K562 (cell line): ENCODE data around the gene NAT14. TPM values are rescaled to one million over a fixed set of nuclear protein-coding genes. Genes with fewer than 3 reads are reported as not detected.

Experiments
- ATAC-seq: fragments of 200-7000 bp; cut with Tn5 transposase; 3 replicates; pipeline ENCODE4 v1.9.1; 2020; ENCODE audit warnings: moderate library complexity
- BruUV-seq: library from RNA; stranded (reverse); fragments of 400-500 nt; replicated peaks from 2 replicates; lab custom pipeline; 2021; lab: Mats Ljungman, UMichigan
- CTCF ChIA-PET: fragments of 300-600 bp; formaldehyde crosslinking; extraction: SDS; loops from one replicate; lab custom pipeline; 2021; ENCODE audit warnings: low intra/inter-chr PET ratio; lab: Yijun Ruan, JAX
- POLR2A ChIA-PET: fragments of 300-600, 350-650 bp; sonication (Branson Sonifier 250); formaldehyde crosslinking; extraction: SDS; loops from one replicate; lab custom pipeline; 2021; ENCODE audit warnings: antibody characterized with exemption, inconsistent platforms; lab: Yijun Ruan, JAX
- DNase-seq, 4 experiments: peaks; one replicate each; pipeline versions ENCODE4 v3.0.0 to v3.0.0-alpha.2; 2011 to 2018; ENCODE audit warnings: low spot score in 3 of 4, mixed read lengths in 3 of 4; ENCODE audit errors: extremely low read depth in 1 of 4
- FAIRE-seq: peaks from 2 replicates; lab custom pipeline; 2011; peaks lifted over from hg19 to GRCh38; lab: Jason Lieb, UNC
- H2AFZ ChIP-seq: 2 replicates; pipeline ENCODE4 v1.6.0; 2011; ENCODE audit warnings: low read depth, low read length, control low read depth, inconsistent platforms
- H3K27ac ChIP-seq: fragments of 200-600 bp; 3 replicates; pipeline ENCODE4 v1.8.0; 2011; ENCODE audit warnings: low read depth, mild to moderate bottlenecking, control low read depth, inconsistent platforms, low read length, moderate library complexity, mixed read lengths; ENCODE audit errors: extremely low read depth
- H3K27me3 ChIP-seq, 2 experiments: fragments of 300-600 bp in 1 of 2; 2 replicates in 1 of 2; 3 replicates in 1 of 2; pipeline versions ENCODE4 v1.6.0 to v1.8.0; 2011; ENCODE audit warnings: inconsistent platforms in 2 of 2, low read length in 2 of 2, mild to moderate bottlenecking in 1 of 2, mixed read lengths in 1 of 2, moderate library complexity in 1 of 2; ENCODE audit not compliant: control insufficient read depth in 2 of 2, insufficient read depth in 2 of 2
- H3K36me3 ChIP-seq: fragments of 300-600 bp; 3 replicates; pipeline ENCODE4 v1.8.0; 2011; ENCODE audit warnings: mild to moderate bottlenecking, low read length, inconsistent platforms; ENCODE audit not compliant: control insufficient read depth, insufficient read depth
- H3K4me1 ChIP-seq, 2 experiments: fragments of 200-600 bp in 1 of 2; replicated peaks in 1 of 2; 2 replicates in 1 of 2; 3 replicates in 1 of 2; pipeline versions ENCODE4 v1.5.1 to v1.8.0; 2011; ENCODE audit warnings: inconsistent platforms in 2 of 2, low read length in 2 of 2, mild to moderate bottlenecking in 1 of 2, mixed read lengths in 1 of 2, moderate library complexity in 1 of 2; ENCODE audit not compliant: control insufficient read depth in 2 of 2, insufficient read depth in 2 of 2
- H3K4me2 ChIP-seq: 2 replicates; pipeline ENCODE4 v1.6.1; 2011; ENCODE audit warnings: low read length, control low read depth, inconsistent platforms, mixed read lengths; ENCODE audit not compliant: insufficient read depth
- H3K4me3 ChIP-seq: fragments of 200-600 bp; sonication (generic), shearing (Covaris generic); 2 replicates; pipeline ENCODE4 v1.5.1; 2016; ENCODE audit warnings: control low read depth, inconsistent platforms
- H3K79me2 ChIP-seq: fragments of 200-600 bp; 3 replicates; pipeline ENCODE4 v1.8.0; 2011; ENCODE audit warnings: low read length, inconsistent platforms; ENCODE audit not compliant: control insufficient read depth, insufficient read depth
- H3K9ac ChIP-seq, 2 experiments: 2 replicates each; pipeline versions ENCODE4 v1.6.0 to v1.6.1; 2011; ENCODE audit warnings: low read depth in 2 of 2, low read length in 2 of 2, control low read depth in 1 of 2, inconsistent platforms in 1 of 2, mild to moderate bottlenecking in 1 of 2, mixed read lengths in 1 of 2; ENCODE audit not compliant: insufficient read depth in 1 of 2
- H3K9me1 ChIP-seq: one replicate; pipeline ENCODE4 v1.6.0; 2011; ENCODE audit warnings: inconsistent platforms, mild to moderate bottlenecking, low read length, moderate library complexity; ENCODE audit not compliant: control insufficient read depth, insufficient read depth
- H3K9me3 ChIP-seq: replicated peaks from 2 replicates; pipeline ENCODE4 v1.5.1; 2011; ENCODE audit warnings: low read depth, low read length, inconsistent platforms; ENCODE audit not compliant: control insufficient read depth, insufficient read depth
- H4K20me1 ChIP-seq: replicated peaks from 2 replicates; pipeline ENCODE4 v1.6.1; 2011; ENCODE audit warnings: low read length, inconsistent platforms, mixed read lengths; ENCODE audit not compliant: control insufficient read depth, insufficient read depth
- GMEB1 ChIP-seq: fragments of 250-450 bp; sonication (Bioruptor Pico); IDR thresholded peaks from 2 replicates; pipeline ENCODE4 v1.4.0; 2020; ENCODE audit warnings: mild to moderate bottlenecking
- LCOR ChIP-seq: sonication (generic); formaldehyde crosslinking; IDR thresholded peaks from 2 replicates; pipeline ENCODE4 v1.8.0; 2022; ENCODE audit warnings: mild to moderate bottlenecking, missing genetic modification reagents
- MBD2 ChIP-seq: sonication (generic); IDR thresholded peaks from 2 replicates; pipeline ENCODE4 v1.6.1; 2016; ENCODE audit warnings: low read depth, borderline replicate concordance
- MED1 ChIP-seq: sonication (generic); formaldehyde crosslinking; IDR thresholded peaks from 2 replicates; pipeline ENCODE4 v1.8.1; 2023; ENCODE audit warnings: missing genetic modification reagents, borderline replicate concordance
- NR3C1 ChIP-seq: sonication (generic); formaldehyde crosslinking; IDR thresholded peaks from 2 replicates; pipeline ENCODE4 v1.8.1; 2022; ENCODE audit warnings: missing genetic modification reagents
- POLR2AphosphoS2 ChIP-seq: IDR thresholded peaks from 2 replicates; pipeline ENCODE4 v1.6.1; 2012; ENCODE audit warnings: low read length, improper control_type of control experiment
- UBTF ChIP-seq, 2 experiments: IDR thresholded peaks; 2 replicates each; pipeline ENCODE4 v1.6.1; 2012; ENCODE audit warnings: improper control_type of control experiment in 2 of 2, low read depth in 2 of 2, low read length in 2 of 2, borderline replicate concordance in 1 of 2
- ZBTB7A ChIP-seq: IDR thresholded peaks from 2 replicates; pipeline ENCODE4 v1.6.1; 2011; ENCODE audit warnings: low read depth, mild to moderate bottlenecking, low read length, moderate library complexity, borderline replicate concordance; ENCODE audit not compliant: control insufficient read depth
- WGBS: fragments of 100-300 bp; shearing (Covaris generic); methylation state at CpG from one replicate; pipeline ENCODE4 v1.1.6; 2016; ENCODE audit warnings: low coverage, mixed read lengths; ENCODE audit not compliant: insufficient coverage; ENCODE audit errors: missing lambda C conversion rate; 5-methylcytosine and 5-hydroxymethylcytosine counted together
- in situ Hi-C: fragments of 300-500 bp; cut with MboI; formaldehyde crosslinking; loops from 4 replicates; pipeline ENCODE4 v1.15.0; 2018; ENCODE audit warnings: inconsistent platforms, mixed read lengths
- intact Hi-C: fragments of 100-400 bp; cut with micrococcal nuclease; formaldehyde crosslinking; loops from 2 replicates; pipeline ENCODE4 v1.14.2; 2022
- polyA plus RNA-seq, 8 experiments: library from polyadenylated mRNA; depleted of rRNA in 4 of 8; stranded (reverse) in 5 of 8; unstranded in 3 of 8; fragments of >200 nt; fragmentation: Nextera tagmentation in 2 of 8; fragmentation: Illumina TruSeq in 1 of 8; extraction: Ambion mirVana in 2 of 8; extraction: Trizol in 1 of 8; gene quantifications; 2 replicates each; pipeline versions ENCODE4 v1.2.1 to v1.2.3, GENCODE V29; 2011 to 2014; ENCODE audit warnings: inconsistent platforms in 1 of 8, missing spikeins in 1 of 8
- total RNA-seq, 7 experiments: library from RNA; depleted of rRNA in 6 of 7; stranded (reverse); fragments of >200 nt in 6 of 7; fragmentation: Illumina TruSeq in 2 of 7; extraction: Trizol in 2 of 7; gene quantifications; 2 replicates each; pipeline versions ENCODE4 v1.2.1 to v1.2.3, GENCODE V29; 2011 to 2021; ENCODE audit warnings: low replicate concordance in 1 of 7

NAT14 gene
- total and polyA plus RNA-seq, 9 of the 15 experiments (the other 6 are each of a cell fraction or from before 2014, with no cell fraction given), result 2.4 to 77.0 (median 26.7) TPM

- no peak for TF ChIP-seq LCOR (CRISPR knock-in tag)
- TF ChIP-seq MBD2, result no peak
- TF ChIP-seq NR3C1, result no peak
- no peak for TF ChIP-seq POLR2AphosphoS2
- no peak for TF ChIP-seq MED1 (CRISPR knock-in tag)
- no peak for TF ChIP-seq UBTF (IDR thresholded peaks at IDR 0.05; ENCODE audit: borderline replicate concordance in 1 of 2, low read depth in 2 of 2, low read length in 2 of 2)
- TF ChIP-seq, all 486 proteins: peak for 68
Measured at GRCh38 chr19:55461974-55462626, 22.9 kb upstream of the NAT14 start (continued).

GRCh38 chr19:55462722-55463121 lies 22.3 kb upstream of the NAT14 start:
- no peaks in the 10 kb centered on the region for H4K20me1 ChIP-seq
- intact Hi-C loops (no loop called here), in situ Hi-C loops (no loop called here)
- ATAC-seq (no peak), FAIRE-seq (no peak), DNase-seq (no peak)
- POLR2A ChIA-PET, result interaction anchor here (1.1 to 2.1 kb wide), 4 partner anchors 9 to 205 kb away, joined by 3 to 10 read pairs (median 6); partner anchors contain the start of gene UBE2S
- 79% methylated on average over 11 of the region's 11 CpGs for WGBS
- H3K27ac ChIP-seq, result no peak overlapping the region; the same call in 2 of the 3 replicates
- peaks cover 39 to 83% of the 10 kb centered on the region in 2 experiments for H3K4me1 ChIP-seq
- peaks cover 12% of the 10 kb centered on the region; the same call in 2 of the 3 replicates for H3K36me3 ChIP-seq
- H3K9me1 ChIP-seq, result no peaks in the 10 kb centered on the region
- H3K79me2 ChIP-seq, result peaks cover 38% of the 10 kb centered on the region
- BruUV-seq, result no TSS peak
- no peak overlapping the region for H3K4me3 ChIP-seq
- peak overlapping the region; percentile 99; the same call in 1 of the 2 replicates for H3K4me2 ChIP-seq
- no peaks in the 10 kb centered on the region for H3K27me3 ChIP-seq
- no peak overlapping the region for H2AFZ ChIP-seq
- H3K9ac ChIP-seq, result peak overlapping the region; percentile 89 to 98; a peak in 3 of 4 replicates
- H3K9me3 ChIP-seq, result no peaks in the 10 kb centered on the region
- CTCF ChIA-PET, result no interaction called here
- TF ChIP-seq ZBTB7A (peak; percentile 1; the same call in 1 of the 2 replicates), GMEB1 (CRISPR knock-in tag) (no peak)
